H1 (cell line): ENCODE measurements around the gene GARIN6. TPM values are rescaled to one million over a fixed set of nuclear protein-coding genes. Genes with fewer than 3 reads are reported as not detected.
A peak's percentile ranks its signal among the peaks of the same experiment; 100 is the strongest.

ENCODE experiments used
- CTCF ChIA-PET: fragments of 300-600 bp; sonication (Branson Sonifier 250); formaldehyde crosslinking; loops from one replicate; lab custom pipeline; 2021; ENCODE audit not compliant: partially characterized antibody; lab: Charles Lee
- POLR2A ChIA-PET: fragments of 300-600 bp; sonication (Branson Sonifier 250); formaldehyde crosslinking; loops from one replicate; lab custom pipeline; 2021; ENCODE audit warnings: inconsistent platforms; ENCODE audit not compliant: partially characterized antibody; lab: Charles Lee
- DNase-seq, 2 experiments: peaks; one replicate each; pipeline versions ENCODE4 v3.0.0 to v3.0.0-alpha.2; 2010 to 2022; ENCODE audit warnings: low spot score in 2 of 2, low read depth in 1 of 2, mixed read lengths in 1 of 2
- FAIRE-seq: peaks from 2 replicates; lab custom pipeline; 2011; peaks lifted over from hg19 to GRCh38; lab: Jason Lieb, UNC
- H2AFZ ChIP-seq: 2 replicates; pipeline ENCODE4 v1.8.1; 2012; ENCODE audit warnings: low read length, inconsistent platforms
- H2AK5ac ChIP-seq: 2 replicates; pipeline ENCODE4 v1.6.1; 2013; ENCODE audit warnings: low read depth, low read length
- H2BK120ac ChIP-seq: replicated peaks from 2 replicates; pipeline ENCODE3; 2013; ENCODE audit warnings: low read depth, low read length, inconsistent platforms
- H2BK12ac ChIP-seq: 2 replicates; pipeline ENCODE4 v1.6.1; 2013; ENCODE audit warnings: low read depth, low read length
- H2BK15ac ChIP-seq: 2 replicates; pipeline ENCODE4 v1.6.1; 2013; ENCODE audit warnings: low read length
- H2BK20ac ChIP-seq: 2 replicates; pipeline ENCODE4 v1.6.1; 2013; ENCODE audit warnings: low read length
- H2BK5ac ChIP-seq: 2 replicates; pipeline ENCODE4 v1.6.1; 2013; ENCODE audit warnings: low read depth, low read length
- H3K14ac ChIP-seq: 2 replicates; pipeline ENCODE4 v1.6.1; 2013; ENCODE audit warnings: inconsistent platforms; ENCODE audit not compliant: insufficient read length
- H3K18ac ChIP-seq: 2 replicates; pipeline ENCODE4 v1.6.1; 2013; ENCODE audit warnings: low read length; ENCODE audit errors: extremely low read depth
- H3K23ac ChIP-seq: 2 replicates; pipeline ENCODE4 v1.6.1; 2013; ENCODE audit warnings: inconsistent platforms; ENCODE audit not compliant: insufficient read length
- H3K23me2 ChIP-seq: 2 replicates; pipeline ENCODE4 v1.6.1; 2013; ENCODE audit warnings: low read depth, low read length
- H3K27ac ChIP-seq: 2 replicates; pipeline ENCODE4 v1.6.1; 2011; ENCODE audit warnings: low read depth, low read length, inconsistent platforms
- H3K27me3 ChIP-seq, 4 experiments: replicated peaks in 1 of 4; 1 replicate in 1 of 4; 2 replicates in 3 of 4; pipeline versions ENCODE4 v1.6.1 to v1.8.1; 2011 to 2013; ENCODE audit warnings: low read length in 3 of 4, mild to moderate bottlenecking in 3 of 4, inconsistent platforms in 2 of 4, mixed read lengths in 2 of 4, moderate library complexity in 1 of 4; ENCODE audit not compliant: control insufficient read depth in 3 of 4, insufficient read depth in 3 of 4; ENCODE audit errors: extremely low read depth in 1 of 4
- H3K36me3 ChIP-seq, 4 experiments: 2 replicates each; pipeline versions ENCODE4 v1.6.1 to v1.8.1; 2011 to 2013; ENCODE audit warnings: mild to moderate bottlenecking in 4 of 4, low read length in 3 of 4, moderate library complexity in 2 of 4, control low read depth in 1 of 4, inconsistent platforms in 1 of 4; ENCODE audit not compliant: insufficient read depth in 4 of 4, control insufficient read depth in 2 of 4
- H3K4ac ChIP-seq: replicated peaks from 2 replicates; pipeline ENCODE3; 2013; ENCODE audit warnings: low read length, low read depth, mixed read lengths, inconsistent platforms; ENCODE audit not compliant: insufficient read length
- H3K4me1 ChIP-seq, 4 experiments: replicated peaks in 1 of 4; 1 replicate in 1 of 4; 2 replicates in 3 of 4; pipeline versions ENCODE4 v1.6.1 to v1.8.1; 2011 to 2013; ENCODE audit warnings: low read length in 3 of 4, inconsistent platforms in 2 of 4, mixed read lengths in 1 of 4; ENCODE audit not compliant: insufficient read depth in 4 of 4, control insufficient read depth in 3 of 4
- H3K4me2 ChIP-seq, 2 experiments: 2 replicates each; pipeline versions ENCODE4 v1.6.1 to v1.8.1; 2011 to 2013; ENCODE audit warnings: low read depth in 2 of 2, low read length in 2 of 2, control low read depth in 1 of 2, inconsistent platforms in 1 of 2, mild to moderate bottlenecking in 1 of 2; ENCODE audit not compliant: insufficient read depth in 1 of 2
- H3K4me3 ChIP-seq, 4 experiments: fragments of 200-600, 300-600 bp in 1 of 4; sonication (generic), shearing (Covaris generic), sonication (Bioruptor Twin) in 1 of 4; 2 replicates each; pipeline versions ENCODE4 v1.5.1 to v1.8.1; 2011 to 2016; ENCODE audit warnings: low read length in 4 of 4, low read depth in 3 of 4, control low read depth in 2 of 4, inconsistent platforms in 2 of 4, mild to moderate bottlenecking in 2 of 4, mixed read lengths in 1 of 4, moderate library complexity in 1 of 4; ENCODE audit not compliant: insufficient read depth in 2 of 4; ENCODE audit errors: extremely low read depth in 1 of 4
- H3K56ac ChIP-seq: replicated peaks from 2 replicates; pipeline ENCODE3; 2013; ENCODE audit warnings: low read depth, mild to moderate bottlenecking, mixed read lengths, low read length, inconsistent platforms; ENCODE audit not compliant: insufficient read length
- H3K79me1 ChIP-seq: 2 replicates; pipeline ENCODE4 v1.6.1; 2013; ENCODE audit warnings: low read depth, low read length, control low read depth
- H3K79me2 ChIP-seq, 2 experiments: 2 replicates each; pipeline versions ENCODE4 v1.6.1 to v1.8.1; 2012 to 2013; ENCODE audit warnings: low read length in 2 of 2, mild to moderate bottlenecking in 2 of 2, inconsistent platforms in 1 of 2; ENCODE audit not compliant: insufficient read depth in 2 of 2, control insufficient read depth in 1 of 2
- H3K9ac ChIP-seq, 4 experiments: replicated peaks in 1 of 4; 1 replicate in 1 of 4; 2 replicates in 3 of 4; pipeline versions ENCODE4 v1.6.1 to v1.8.1; 2011 to 2013; ENCODE audit warnings: low read depth in 3 of 4, low read length in 3 of 4, control low read depth in 2 of 4, mild to moderate bottlenecking in 2 of 4, moderate library complexity in 2 of 4, inconsistent platforms in 1 of 4; ENCODE audit errors: extremely low read depth in 1 of 4
- H3K9me3 ChIP-seq, 2 experiments: 2 replicates each; pipeline versions ENCODE4 v1.6.1 to v1.8.1; 2012 to 2013; ENCODE audit warnings: mild to moderate bottlenecking in 2 of 2, moderate library complexity in 2 of 2, control low read depth in 1 of 2, inconsistent platforms in 1 of 2, low read depth in 1 of 2, low read length in 1 of 2, mixed read lengths in 1 of 2; ENCODE audit not compliant: insufficient read depth in 2 of 2
- H4K20me1 ChIP-seq, 2 experiments: replicated peaks in 1 of 2; 2 replicates each; pipeline versions ENCODE3 to v1.8.1; 2011 to 2013; ENCODE audit warnings: inconsistent platforms in 2 of 2, low read length in 2 of 2, mild to moderate bottlenecking in 1 of 2; ENCODE audit not compliant: insufficient read depth in 2 of 2, control insufficient read depth in 1 of 2
- H4K5ac ChIP-seq: 2 replicates; pipeline ENCODE4 v1.6.1; 2013; ENCODE audit warnings: low read length, low read depth, mixed read lengths, inconsistent platforms; ENCODE audit not compliant: insufficient read length
- H4K8ac ChIP-seq: 2 replicates; pipeline ENCODE4 v1.8.0; 2013; ENCODE audit warnings: mild to moderate bottlenecking, moderate library complexity, low read length, inconsistent platforms; ENCODE audit not compliant: insufficient read depth; ENCODE audit errors: extremely low read depth
- H4K91ac ChIP-seq: replicated peaks from 2 replicates; pipeline ENCODE3; 2013; ENCODE audit warnings: low read length, mixed read lengths, inconsistent platforms; ENCODE audit not compliant: insufficient read length
- RAD21 ChIP-seq, 2 experiments: IDR thresholded peaks in 1 of 2; conservative IDR thresholded peaks in 1 of 2; 2 replicates each; pipeline ENCODE4 v1.6.1; 2011; ENCODE audit warnings: low read depth in 2 of 2, low read length in 2 of 2, improper control_type of control experiment in 1 of 2, inconsistent platforms in 1 of 2, mild to moderate bottlenecking in 1 of 2, moderate library complexity in 1 of 2
- RBBP5 ChIP-seq: IDR thresholded peaks from 2 replicates; pipeline ENCODE4 v1.7.1; 2012; ENCODE audit warnings: low read depth, mild to moderate bottlenecking, inconsistent platforms, low read length, moderate library complexity, borderline replicate concordance
- WGBS, 2 experiments: shearing (Covaris generic) in 1 of 2; methylation state at CpG; one replicate each; pipeline versions ENCODE4 v1.1.6 to v1.1.7; 2013 to 2015; ENCODE audit warnings: low lambda C conversion rate in 2 of 2, mixed read lengths in 2 of 2, inconsistent platforms in 1 of 2, low coverage in 1 of 2, missing lambda C conversion rate in 1 of 2; ENCODE audit not compliant: insufficient replicate concordance in 2 of 2, insufficient coverage in 1 of 2, insufficient read length in 1 of 2; ENCODE audit errors: extremely low coverage in 1 of 2, missing lambda C conversion rate in 1 of 2; 5-methylcytosine and 5-hydroxymethylcytosine counted together
- polyA plus RNA-seq, 7 experiments: library from polyadenylated mRNA; depleted of rRNA in 3 of 7; stranded (reverse) in 5 of 7; unstranded in 2 of 7; fragments of >200 nt in 5 of 7; fragments of 200-250 nt in 2 of 7; gene quantifications; 1 replicate in 5 of 7; 2 replicates in 1 of 7; 4 replicates in 1 of 7; pipeline versions ENCODE4 v1.2.1 to v1.2.3, GENCODE V29; 2011 to 2013; ENCODE audit warnings: missing spikeins in 2 of 7, mixed read lengths in 2 of 7
- total RNA-seq: library from RNA; stranded (reverse); fragmentation: NEBNext Ultra II Directional; extraction: Animal tissue kit (Norgen Biotek cat#: 25700); gene quantifications from 2 replicates; pipeline ENCODE4 v1.2.1, GENCODE V29; 2021
- TF ChIP-seq, protein P1 (sequence below), 3 experiments: IDR thresholded peaks; 1 replicate in 2 of 3; 2 replicates in 1 of 3; pipeline versions ENCODE4 v1.5.1 to v1.6.1; 2011; ENCODE audit warnings: low read length in 3 of 3, mild to moderate bottlenecking in 3 of 3, inconsistent platforms in 2 of 3, low read depth in 1 of 3, moderate library complexity in 1 of 3; ENCODE audit not compliant: insufficient read depth in 1 of 3; ENCODE audit errors: control extremely low read depth in 1 of 3

The GARIN6 gene
- total and polyA plus RNA-seq, 2 of the 8 experiments (the other 6 are each of a cell fraction or from before 2014, with no cell fraction given), result not detected

DNA sequence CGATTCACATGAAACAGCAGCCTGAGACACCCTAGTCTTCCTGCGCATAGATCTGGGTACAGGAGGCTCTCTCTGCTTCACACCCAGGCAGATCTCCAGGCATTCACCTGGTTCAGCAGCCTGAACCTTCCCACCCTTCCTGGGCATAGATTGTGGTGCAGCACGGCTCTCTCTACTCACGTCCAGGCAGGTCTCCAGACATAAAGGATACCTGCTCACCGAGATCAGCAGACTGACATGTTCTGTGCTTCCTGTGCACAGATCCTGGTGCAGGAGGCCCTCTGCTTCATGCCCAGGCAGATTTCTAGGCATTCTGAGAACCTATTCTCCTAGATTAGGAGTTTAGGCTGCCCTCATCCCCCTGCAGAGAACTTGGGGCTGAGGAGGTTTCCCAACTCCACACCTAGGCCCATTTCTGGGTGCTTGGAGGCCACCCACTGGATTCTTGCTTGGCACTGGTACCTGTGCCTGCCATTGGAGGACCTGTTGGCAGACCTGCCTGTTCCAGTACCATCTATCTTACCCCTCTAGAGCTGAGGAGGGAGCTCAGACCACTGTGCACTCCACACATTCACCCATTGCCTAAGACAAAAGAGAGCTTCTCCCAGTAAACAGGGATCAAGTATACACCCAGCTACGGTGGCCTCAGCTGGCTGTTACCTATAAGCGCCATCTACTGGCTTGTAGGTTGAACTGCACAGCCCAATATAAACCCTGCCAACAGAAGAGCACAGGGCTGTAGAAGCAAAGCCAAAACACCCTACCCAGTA lies 28.0 kb upstream of the GARIN6 start:
- H4K20me1 ChIP-seq, result no peaks in the 10 kb centered on the region
- 63% methylated on average over 7 of the region's 7 CpGs; no CpG with 5 or more reads in 1 of the 2 experiments for WGBS, 2 experiments
- H2BK20ac ChIP-seq, result 0 out of 2 replicates have a peak overlapping the region, but pooled peaks have one; percentile 37
- no peak overlapping the region for H3K56ac ChIP-seq
- peak; percentile 95 for FAIRE-seq
- no peaks in the 10 kb centered on the region for H3K23me2 ChIP-seq
- 0 out of 2 replicates have a peak overlapping the region, but pooled peaks have one; percentile 7 for H3K27ac ChIP-seq
- H3K27me3 ChIP-seq, result no peaks in the 10 kb centered on the region
- H4K91ac ChIP-seq, result peak overlapping the region; percentile 59
- H2BK12ac ChIP-seq, result peak overlapping the region; percentile 94
- no peak overlapping the region for H3K4me2 ChIP-seq
- H2AFZ ChIP-seq, result peak overlapping the region; percentile 91
- no peak overlapping the region; the same call in 1 of the 2 replicates for H4K8ac ChIP-seq
- ChIA-PET POLR2A (no interaction called here), CTCF (interaction anchor here (0.6 to 8.0 kb wide), 24 partner anchors 8 to 1096 kb away, joined by 3 to 102 read pairs (median 3); partner anchors contain the start of gene GARIN6)
- no peaks in the 10 kb centered on the region for H3K79me2 ChIP-seq
- no peaks in the 10 kb centered on the region for H3K79me1 ChIP-seq
- H2AK5ac ChIP-seq, result no peak overlapping the region
- peak in 1 of 2 experiments; percentile 56 for DNase-seq
- H4K5ac ChIP-seq, result no peak overlapping the region
- H3K14ac ChIP-seq, result no peak overlapping the region
- H3K18ac ChIP-seq, result peak overlapping the region; percentile 40; the same call in 1 of the 2 replicates
- peak overlapping the region; percentile 32; the same call in 1 of the 2 replicates for H2BK5ac ChIP-seq
- no peaks in the 10 kb centered on the region for H3K4me1 ChIP-seq
- H3K23ac ChIP-seq, result no peak overlapping the region
- H2BK120ac ChIP-seq, result peak overlapping the region; percentile 31
- H3K4ac ChIP-seq, result peak overlapping the region; percentile 32
- peaks cover 0 to 3% of the 10 kb centered on the region in 2 experiments; a peak in 1 of 4 replicates for H3K9me3 ChIP-seq
- peak overlapping the region; percentile 99; the same call in 1 of the 2 replicates for H2BK15ac ChIP-seq
- H3K9ac ChIP-seq, result no peak overlapping the region
- TF ChIP-seq RAD21 (IDR thresholded peaks at IDR 0.05 in 1 of 2, conservative IDR thresholded peaks at IDR 0.05 in 1 of 2; ENCODE audit: low read depth in 2 of 2, low read length in 2 of 2), result peak; percentile 90 to 92
- TF ChIP-seq, protein P1, sequence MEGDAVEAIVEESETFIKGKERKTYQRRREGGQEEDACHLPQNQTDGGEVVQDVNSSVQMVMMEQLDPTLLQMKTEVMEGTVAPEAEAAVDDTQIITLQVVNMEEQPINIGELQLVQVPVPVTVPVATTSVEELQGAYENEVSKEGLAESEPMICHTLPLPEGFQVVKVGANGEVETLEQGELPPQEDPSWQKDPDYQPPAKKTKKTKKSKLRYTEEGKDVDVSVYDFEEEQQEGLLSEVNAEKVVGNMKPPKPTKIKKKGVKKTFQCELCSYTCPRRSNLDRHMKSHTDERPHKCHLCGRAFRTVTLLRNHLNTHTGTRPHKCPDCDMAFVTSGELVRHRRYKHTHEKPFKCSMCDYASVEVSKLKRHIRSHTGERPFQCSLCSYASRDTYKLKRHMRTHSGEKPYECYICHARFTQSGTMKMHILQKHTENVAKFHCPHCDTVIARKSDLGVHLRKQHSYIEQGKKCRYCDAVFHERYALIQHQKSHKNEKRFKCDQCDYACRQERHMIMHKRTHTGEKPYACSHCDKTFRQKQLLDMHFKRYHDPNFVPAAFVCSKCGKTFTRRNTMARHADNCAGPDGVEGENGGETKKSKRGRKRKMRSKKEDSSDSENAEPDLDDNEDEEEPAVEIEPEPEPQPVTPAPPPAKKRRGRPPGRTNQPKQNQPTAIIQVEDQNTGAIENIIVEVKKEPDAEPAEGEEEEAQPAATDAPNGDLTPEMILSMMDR (IDR thresholded peaks at IDR 0.05; ENCODE audit: control extremely low read depth in 1 of 3, insufficient read depth in 1 of 3, low read depth in 1 of 3, low read length in 3 of 3), result peak; percentile 53 to 88 (median 85)
- no peak for TF ChIP-seq RBBP5
- TF ChIP-seq, all 59 proteins: peak for 2
- Histone ChIP-seq H3K4me3 (no peak overlapping the region), H3K36me3 (no peaks in the 10 kb centered on the region)
